ENCODE data around the gene SMAD7. TPM values are rescaled to one million over a fixed set of nuclear protein-coding genes. Genes with fewer than 3 reads are reported as not detected.

The SMAD7 gene
- total and polyA plus RNA-seq, 2 experiments from 2014 or later: 11.8 to 29.8 TPM

DNA sequence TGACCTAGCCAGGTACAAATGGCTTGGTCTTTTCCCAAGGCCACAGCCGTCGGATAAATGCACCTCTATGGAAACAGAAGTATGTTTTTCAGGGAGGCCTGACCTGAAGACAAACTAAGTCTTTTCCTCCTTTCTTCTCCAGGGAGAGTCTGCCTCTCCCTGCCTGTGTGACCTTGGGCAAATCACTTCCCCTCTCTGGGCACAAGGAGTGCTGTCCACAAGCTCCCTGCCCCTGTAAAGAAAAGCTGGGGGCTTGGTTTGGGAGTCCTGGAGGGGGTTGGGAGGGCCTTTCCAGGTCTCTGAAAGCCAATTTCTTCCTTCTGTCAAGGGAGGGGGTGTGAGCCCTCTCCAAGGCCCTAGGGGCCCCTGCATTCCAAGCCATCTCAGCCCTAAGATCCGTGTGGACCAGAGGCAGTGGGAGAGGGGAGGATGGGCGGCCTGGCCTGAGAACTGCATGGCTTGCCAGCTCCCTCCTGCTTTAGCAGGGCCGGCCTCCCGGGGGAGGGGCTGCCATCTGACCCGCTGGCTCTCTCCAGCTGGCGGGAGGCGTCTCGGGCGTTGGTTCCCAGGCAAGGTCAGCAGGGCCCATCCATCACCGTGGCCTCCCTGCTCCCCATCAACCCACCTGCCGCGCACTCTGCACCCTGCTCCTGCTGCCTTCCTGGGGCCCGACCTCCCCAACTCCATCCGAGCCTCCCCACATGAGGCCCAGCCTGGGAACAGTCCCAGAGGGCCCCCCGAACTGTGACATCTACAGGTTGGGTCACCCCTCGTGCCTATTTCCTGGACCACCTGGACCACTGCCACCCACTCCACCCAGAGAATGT is 61.4 kb downstream of the SMAD7 start:
- peak; percentile 76 for DNase-seq (ENCODE audit: low spot score)
- Histone ChIP-seq H3K27me3 (ENCODE audit: insufficient read depth) (no peaks in the 10 kb centered on the region), H3F3A (replicated peaks; ENCODE audit: low read depth) (no peaks in the 10 kb centered on the region), H3K27ac (ENCODE audit: low read depth) (no peak overlapping the region), H3K36me3 (ENCODE audit: insufficient read depth) (no peaks in the 10 kb centered on the region), H4K20me1 (replicated peaks; ENCODE audit: insufficient read depth) (no peaks in the 10 kb centered on the region), H3K4me2 (peak overlapping the region; percentile 48), H3K4me3 (no peak overlapping the region), H3K9me2 (ENCODE audit: insufficient read depth) (no peaks in the 10 kb centered on the region), H3K79me2 (replicated peaks; ENCODE audit: insufficient read depth) (no peaks in the 10 kb centered on the region), H2AFZ (peak overlapping the region; percentile 74), H3K4me1 (ENCODE audit: insufficient read depth) (peaks cover 11% of the 10 kb centered on the region)
- Mint-ChIP-seq H3K27ac (no peak overlapping the region), H3K27me3 (ENCODE audit: insufficient read depth, low read depth, poor library complexity) (peaks cover 10% of the 10 kb centered on the region), H3K4me1 (peaks cover 29% of the 10 kb centered on the region), H3K36me3 (ENCODE audit: low read depth) (no peaks in the 10 kb centered on the region; the same call in 2 of the 3 replicates), H3K4me3 (no peak overlapping the region), H3K9me3 (no peaks in the 10 kb centered on the region; the same call in 2 of the 3 replicates)
- TF ChIP-seq ZNF462 (CRISPR knock-in tag; IDR thresholded peaks at IDR 0.05) (no peak), ZNF114 (CRISPR knock-in tag; IDR thresholded peaks at IDR 0.05) (no peak), POLR2AphosphoS5 (IDR thresholded peaks at IDR 0.05; ENCODE audit: low read depth) (no peak), NANOG (IDR thresholded peaks at IDR 0.05; ENCODE audit: borderline replicate concordance) (no peak), EZH2 (IDR thresholded peaks at IDR 0.05; ENCODE audit: low read depth, unreplicated experiment) (no peak), JUNB (IDR thresholded peaks at IDR 0.05; ENCODE audit: unreplicated experiment) (no peak), ZNF331 (CRISPR knock-in tag; IDR thresholded peaks at IDR 0.05; ENCODE audit: low read depth) (no peak)
- TF ChIP-seq, protein P1, sequence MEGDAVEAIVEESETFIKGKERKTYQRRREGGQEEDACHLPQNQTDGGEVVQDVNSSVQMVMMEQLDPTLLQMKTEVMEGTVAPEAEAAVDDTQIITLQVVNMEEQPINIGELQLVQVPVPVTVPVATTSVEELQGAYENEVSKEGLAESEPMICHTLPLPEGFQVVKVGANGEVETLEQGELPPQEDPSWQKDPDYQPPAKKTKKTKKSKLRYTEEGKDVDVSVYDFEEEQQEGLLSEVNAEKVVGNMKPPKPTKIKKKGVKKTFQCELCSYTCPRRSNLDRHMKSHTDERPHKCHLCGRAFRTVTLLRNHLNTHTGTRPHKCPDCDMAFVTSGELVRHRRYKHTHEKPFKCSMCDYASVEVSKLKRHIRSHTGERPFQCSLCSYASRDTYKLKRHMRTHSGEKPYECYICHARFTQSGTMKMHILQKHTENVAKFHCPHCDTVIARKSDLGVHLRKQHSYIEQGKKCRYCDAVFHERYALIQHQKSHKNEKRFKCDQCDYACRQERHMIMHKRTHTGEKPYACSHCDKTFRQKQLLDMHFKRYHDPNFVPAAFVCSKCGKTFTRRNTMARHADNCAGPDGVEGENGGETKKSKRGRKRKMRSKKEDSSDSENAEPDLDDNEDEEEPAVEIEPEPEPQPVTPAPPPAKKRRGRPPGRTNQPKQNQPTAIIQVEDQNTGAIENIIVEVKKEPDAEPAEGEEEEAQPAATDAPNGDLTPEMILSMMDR (conservative IDR thresholded peaks at IDR 0.05; ENCODE audit: low read depth in 2 of 2): no peak
- TF ChIP-seq, protein P2, sequence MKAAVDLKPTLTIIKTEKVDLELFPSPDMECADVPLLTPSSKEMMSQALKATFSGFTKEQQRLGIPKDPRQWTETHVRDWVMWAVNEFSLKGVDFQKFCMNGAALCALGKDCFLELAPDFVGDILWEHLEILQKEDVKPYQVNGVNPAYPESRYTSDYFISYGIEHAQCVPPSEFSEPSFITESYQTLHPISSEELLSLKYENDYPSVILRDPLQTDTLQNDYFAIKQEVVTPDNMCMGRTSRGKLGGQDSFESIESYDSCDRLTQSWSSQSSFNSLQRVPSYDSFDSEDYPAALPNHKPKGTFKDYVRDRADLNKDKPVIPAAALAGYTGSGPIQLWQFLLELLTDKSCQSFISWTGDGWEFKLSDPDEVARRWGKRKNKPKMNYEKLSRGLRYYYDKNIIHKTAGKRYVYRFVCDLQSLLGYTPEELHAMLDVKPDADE (IDR thresholded peaks at IDR 0.05): no peak
- ATAC-seq: peak; percentile 86
